OCI-LY1 (cell line): ENCODE data around the gene ACSM3.
"Not testable (repeated sequence)": the region's sequence is repeated elsewhere in the genome, so short reads cannot be mapped to it uniquely, and the experiment has no call there.

ENCODE experiments used
- H2AFZ ChIP-seq: fragments of 200-600 bp; sonication (generic), shearing (Covaris generic); 2 replicates; pipeline ENCODE4 v1.6.0; 2014; ENCODE audit warnings: antibody characterized with exemption, mild to moderate bottlenecking, low read length
- H3F3A ChIP-seq: fragments of 200-600 bp; sonication (generic), shearing (Covaris generic); 2 replicates; pipeline ENCODE4 v1.6.0; 2014; ENCODE audit warnings: mild to moderate bottlenecking, antibody characterized with exemption, low read length, moderate library complexity; ENCODE audit not compliant: insufficient read depth
- H3K27ac ChIP-seq: fragments of 200-600 bp; sonication (generic); 2 replicates; pipeline ENCODE4 v1.5.1; 2014; ENCODE audit warnings: low read length, mixed run types, mild to moderate bottlenecking, low read depth; ENCODE audit not compliant: poor library complexity, severe bottlenecking
- H3K27me3 ChIP-seq: fragments of 200-600 bp; sonication (generic); 2 replicates; pipeline ENCODE4 v1.6.0; 2014; ENCODE audit warnings: antibody characterized with exemption, mild to moderate bottlenecking, low read length, moderate library complexity; ENCODE audit not compliant: insufficient read depth
- H3K36me3 ChIP-seq: fragments of 200-600 bp; sonication (generic); 2 replicates; pipeline ENCODE4 v1.6.1; 2014; ENCODE audit warnings: mild to moderate bottlenecking, antibody characterized with exemption, low read length, moderate library complexity, mixed read lengths; ENCODE audit not compliant: insufficient read depth
- H3K4me1 ChIP-seq: fragments of 200-600 bp; sonication (generic); 2 replicates; pipeline ENCODE4 v1.5.1; 2014; ENCODE audit warnings: mild to moderate bottlenecking, low read length, moderate library complexity; ENCODE audit not compliant: insufficient read depth, severe bottlenecking
- H3K4me2 ChIP-seq: fragments of 200-600 bp; sonication (generic), shearing (Covaris generic); 2 replicates; pipeline ENCODE4 v1.6.1; 2014; ENCODE audit warnings: low read length
- H3K4me3 ChIP-seq: fragments of 200-600 bp; sonication (generic); 2 replicates; pipeline ENCODE4 v1.5.1; 2014; ENCODE audit warnings: low read length, low read depth, mild to moderate bottlenecking, mixed read lengths; ENCODE audit not compliant: poor library complexity, severe bottlenecking
- H3K79me2 ChIP-seq: fragments of 200-600 bp; shearing (Covaris generic); 2 replicates; pipeline ENCODE4 v1.6.1; 2016; ENCODE audit warnings: mixed run types, low read length, mixed read lengths; ENCODE audit not compliant: insufficient read depth
- H3K9ac ChIP-seq: fragments of 200-600 bp; sonication (generic), shearing (Covaris generic); 2 replicates; pipeline ENCODE4 v1.6.1; 2014; ENCODE audit warnings: mild to moderate bottlenecking, low read length, mixed read lengths
- H3K9me2 ChIP-seq: fragments of 200-600 bp; sonication (generic), shearing (Covaris generic); 2 replicates; pipeline ENCODE4 v1.6.1; 2014; ENCODE audit warnings: low read depth, mild to moderate bottlenecking, low read length, mixed read lengths
- H3K9me3 ChIP-seq: fragments of 200-600 bp; shearing (Covaris generic); 2 replicates; pipeline ENCODE4 v1.6.1; 2014; ENCODE audit warnings: low read length, mixed read lengths
- H4K20me1 ChIP-seq: fragments of 200-600 bp; sonication (generic), shearing (Covaris generic); 2 replicates; pipeline ENCODE4 v1.6.0; 2016; ENCODE audit warnings: mild to moderate bottlenecking, low read length; ENCODE audit not compliant: insufficient read depth
- CTCF ChIP-seq: fragments of 200-600 bp; sonication (generic), shearing (Covaris generic); IDR thresholded peaks from 2 replicates; pipeline ENCODE4 v1.5.1; 2017; ENCODE audit warnings: mild to moderate bottlenecking, antibody characterized with exemption, low read length, moderate library complexity, mixed read lengths
- EZH2 ChIP-seq: fragments of 200-600 bp; sonication (generic), shearing (Covaris generic); IDR thresholded peaks from 2 replicates; pipeline ENCODE4 v1.8.0; 2017; ENCODE audit warnings: borderline replicate concordance, mixed run types, mild to moderate bottlenecking, antibody characterized with exemption, low read length, moderate library complexity, mixed read lengths

Gene ACSM3

GRCh38 chr16:20753727-20754126 lies 10.1 kb upstream of the ACSM3 start:
- Histone ChIP-seq H3K36me3 (no peaks in the 10 kb centered on the region), H3K9me3 (no peaks in the 10 kb centered on the region), H2AFZ (no peak overlapping the region), H3K27me3 (no peaks in the 10 kb centered on the region), H3K4me3 (no peak overlapping the region), H3K9ac (no peak overlapping the region), H3K4me1 (no peaks in the 10 kb centered on the region), H3K79me2 (no peaks in the 10 kb centered on the region), H3F3A (no peaks in the 10 kb centered on the region), H3K4me2 (no peak overlapping the region), H4K20me1 (no peaks in the 10 kb centered on the region), H3K9me2 (no peaks in the 10 kb centered on the region), H3K27ac (no peak overlapping the region)
- no peak for TF ChIP-seq EZH2
- no peak for TF ChIP-seq CTCF

DNA sequence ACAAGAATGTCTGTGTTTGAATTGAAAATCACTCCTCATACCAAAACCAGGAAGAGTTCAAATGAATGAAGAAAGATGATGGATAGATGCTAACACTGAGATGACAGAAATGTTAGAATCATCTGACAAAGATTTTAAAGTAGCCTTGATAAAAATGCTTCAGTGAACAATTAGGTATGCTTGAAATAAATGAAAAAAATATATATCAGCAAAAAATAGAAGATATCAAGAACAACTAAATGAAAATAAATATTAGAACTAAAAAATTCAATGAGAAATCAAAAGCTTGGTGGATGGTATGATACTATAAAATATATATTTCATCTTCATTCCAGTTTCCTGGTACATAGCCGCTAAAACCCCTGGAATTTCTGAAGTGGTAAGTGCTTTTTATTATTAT lies 8.6 kb upstream of the ACSM3 start:
- Histone ChIP-seq H4K20me1 (no peaks in the 10 kb centered on the region), H3K27me3 (no peaks in the 10 kb centered on the region), H3K79me2 (no peaks in the 10 kb centered on the region), H3K4me2 (no peak overlapping the region), H3K9me3 (no peaks in the 10 kb centered on the region), H3K36me3 (no peaks in the 10 kb centered on the region), H3K4me3 (no peak overlapping the region), H3K4me1 (no peaks in the 10 kb centered on the region), H3K27ac (no peak overlapping the region), H3K9me2 (no peaks in the 10 kb centered on the region), H3K9ac (no peak overlapping the region), H2AFZ (no peak overlapping the region), H3F3A (no peaks in the 10 kb centered on the region)
- TF ChIP-seq CTCF (no peak), EZH2 (no peak)

DNA sequence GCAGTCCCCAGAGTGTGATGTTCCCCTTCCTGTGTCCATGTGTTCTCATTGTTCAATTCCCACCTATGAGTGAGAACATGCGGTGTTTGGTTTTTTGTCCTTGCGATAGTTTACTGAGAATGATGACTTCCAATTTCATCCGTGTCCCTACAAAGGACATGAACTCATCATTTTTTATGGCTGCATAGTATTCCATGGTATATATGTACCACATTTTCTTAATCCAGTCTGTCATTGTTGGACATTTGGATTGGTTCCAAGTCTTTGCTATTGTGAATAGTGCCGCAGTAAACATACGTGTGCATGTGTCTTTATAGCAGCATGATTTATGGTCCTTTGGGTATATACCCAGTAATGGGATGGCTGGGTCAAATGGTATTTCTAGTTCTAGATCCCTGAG lies 8.0 kb upstream of the ACSM3 start:
- H4K20me1 ChIP-seq, H3K9me3 ChIP-seq, H3F3A ChIP-seq, H3K27ac ChIP-seq, H3K79me2 ChIP-seq, H3K4me3 ChIP-seq, H3K9ac ChIP-seq, H2AFZ ChIP-seq, H3K36me3 ChIP-seq, H3K4me1 ChIP-seq, H3K9me2 ChIP-seq, H3K27me3 ChIP-seq, H3K4me2 ChIP-seq: not testable (repeated sequence)

DNA sequence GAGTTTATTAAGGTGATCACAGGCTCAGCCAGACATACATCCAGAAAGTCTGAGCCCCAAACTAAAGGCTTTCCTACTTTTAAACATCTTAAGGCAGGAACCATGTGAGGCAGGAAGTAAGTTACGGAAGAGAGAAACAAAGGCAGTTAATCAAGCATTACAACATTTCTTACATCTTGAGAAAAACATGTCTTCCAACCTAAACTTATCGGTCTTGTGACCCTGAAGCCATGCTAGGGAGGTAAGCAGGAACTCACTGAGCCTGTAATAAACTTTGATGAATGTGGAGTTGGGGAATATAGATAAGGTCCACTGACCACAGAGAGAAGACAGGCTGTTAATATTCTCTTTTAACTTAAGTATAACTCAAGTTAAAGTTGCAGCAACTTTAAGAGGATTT lies 3.5 kb upstream of the ACSM3 start:
- Histone ChIP-seq H3K79me2 (no peaks in the 10 kb centered on the region), H3F3A (no peaks in the 10 kb centered on the region), H3K27ac (no peak overlapping the region), H3K4me2 (no peak overlapping the region), H4K20me1 (no peaks in the 10 kb centered on the region), H3K36me3 (no peaks in the 10 kb centered on the region; the same call in 1 of the 2 replicates), H3K4me1 (peaks cover 10% of the 10 kb centered on the region), H3K27me3 (no peaks in the 10 kb centered on the region; the same call in 1 of the 2 replicates), H3K9me2 (no peaks in the 10 kb centered on the region), H3K4me3 (no peak overlapping the region), H3K9ac (no peak overlapping the region), H2AFZ (no peak overlapping the region), H3K9me3 (peaks cover 8% of the 10 kb centered on the region)
- TF ChIP-seq CTCF, result no peak
- TF ChIP-seq EZH2, result no peak
